ENCODE measurements around the gene KAZN. TPM values are rescaled to one million over a fixed set of nuclear protein-coding genes. Genes with fewer than 3 reads are reported as not detected.

Gene KAZN
- total RNA-seq, 3 donors from 2014 or later = 0.35 to 1.7 (median 1.2) TPM

DNA sequence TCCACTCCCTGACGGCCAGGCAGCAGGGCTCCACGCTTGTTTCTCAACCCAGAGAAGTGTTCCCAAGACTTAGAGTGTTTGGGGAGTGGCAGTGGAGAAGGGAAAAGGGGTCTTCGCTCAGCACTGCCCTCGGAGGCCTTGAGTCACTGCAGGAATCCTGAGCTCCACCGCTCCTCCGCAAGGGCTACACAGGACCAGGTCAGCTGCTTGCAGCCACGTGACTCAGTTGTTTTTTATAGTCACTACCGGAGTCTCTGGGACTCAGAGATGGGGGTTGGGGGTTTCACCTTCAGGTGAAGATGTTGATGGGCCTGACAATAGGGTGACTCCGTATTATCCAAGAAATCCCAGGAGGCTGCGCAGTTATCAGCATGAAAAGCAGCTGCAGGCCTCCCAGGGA lies 478.9 kb downstream of the KAZN start:
- no peak for ATAC-seq
- no peak for DNase-seq
- Mint-ChIP-seq H3K27me3 (ENCODE audit: low read depth) (peaks cover 3% of the 10 kb centered on the region), H3K4me1 (ENCODE audit: low read depth) (no peaks in the 10 kb centered on the region), H3K9me3 (no peaks in the 10 kb centered on the region), H3K36me3 (ENCODE audit: insufficient read depth) (no peaks in the 10 kb centered on the region), H3K4me3 (no peak overlapping the region)

DNA sequence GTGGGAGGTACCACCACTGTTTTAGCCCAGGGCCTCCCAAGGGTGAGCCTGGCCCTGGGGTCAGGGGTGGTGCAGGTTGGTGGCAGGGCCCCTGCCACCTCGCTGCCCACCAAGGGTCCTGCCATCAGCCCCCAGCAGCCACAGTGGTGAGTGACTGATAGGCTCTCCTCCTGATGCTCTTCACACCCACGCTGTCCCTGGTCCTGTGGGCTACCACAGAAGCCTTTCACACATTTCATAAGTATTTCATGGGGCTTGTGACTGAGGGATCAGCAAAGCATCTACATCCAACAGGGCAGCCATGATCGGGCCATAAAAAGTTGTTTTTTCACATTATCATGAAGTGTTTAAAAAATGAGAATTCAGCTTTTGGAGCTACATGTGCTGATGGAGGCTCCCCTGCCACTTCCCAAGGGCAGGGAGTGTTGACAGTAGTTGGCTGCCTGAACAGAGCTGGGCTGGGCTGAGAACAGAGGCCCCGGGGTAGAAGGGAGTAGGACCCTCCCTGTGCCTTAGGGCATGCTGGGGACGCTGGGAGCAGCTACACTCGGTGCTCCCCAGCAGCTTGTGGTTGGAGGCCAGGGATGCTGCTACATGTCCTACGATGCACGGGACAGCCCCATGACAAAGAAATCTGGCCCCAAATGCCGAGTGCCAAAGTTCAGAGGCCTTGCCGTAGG lies 482.0 kb downstream of the KAZN start:
- no peak for DNase-seq
- Mint-ChIP-seq H3K4me1 (ENCODE audit: low read depth) (no peaks in the 10 kb centered on the region), H3K27me3 (ENCODE audit: low read depth) (peaks cover 3% of the 10 kb centered on the region), H3K4me3 (no peak overlapping the region), H3K9me3 (no peaks in the 10 kb centered on the region), H3K36me3 (ENCODE audit: insufficient read depth) (no peaks in the 10 kb centered on the region)
- ATAC-seq = no peak

DNA sequence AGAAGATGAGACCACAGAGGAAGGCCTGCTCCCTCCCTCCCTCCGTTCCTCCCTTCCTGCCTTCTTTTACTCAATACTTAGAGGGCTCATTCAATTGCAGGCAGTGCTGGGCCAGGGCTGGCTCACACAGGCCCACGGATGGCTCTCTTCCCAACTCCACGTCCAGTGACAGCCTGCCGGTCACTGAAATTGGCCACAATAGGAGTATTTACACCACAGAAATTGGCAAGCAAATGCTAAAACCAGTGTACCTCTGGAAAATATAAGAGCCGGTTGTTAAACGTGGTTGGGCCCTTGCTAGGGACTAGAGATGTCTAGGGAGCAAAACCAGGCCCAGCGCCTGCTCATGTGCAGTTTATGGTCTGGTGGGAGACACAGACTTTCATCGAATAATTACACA lies 482.6 kb downstream of the KAZN start:
- H3K27me3 Mint-ChIP-seq (ENCODE audit: low read depth) = peaks cover 3% of the 10 kb centered on the region
- H3K4me1 Mint-ChIP-seq (ENCODE audit: low read depth) = no peaks in the 10 kb centered on the region
- no peaks in the 10 kb centered on the region for H3K36me3 Mint-ChIP-seq (ENCODE audit: insufficient read depth)
- no peaks in the 10 kb centered on the region for H3K9me3 Mint-ChIP-seq
- no peak for ATAC-seq
- DNase-seq = no peak
- H3K4me3 Mint-ChIP-seq = no peak overlapping the region

DNA sequence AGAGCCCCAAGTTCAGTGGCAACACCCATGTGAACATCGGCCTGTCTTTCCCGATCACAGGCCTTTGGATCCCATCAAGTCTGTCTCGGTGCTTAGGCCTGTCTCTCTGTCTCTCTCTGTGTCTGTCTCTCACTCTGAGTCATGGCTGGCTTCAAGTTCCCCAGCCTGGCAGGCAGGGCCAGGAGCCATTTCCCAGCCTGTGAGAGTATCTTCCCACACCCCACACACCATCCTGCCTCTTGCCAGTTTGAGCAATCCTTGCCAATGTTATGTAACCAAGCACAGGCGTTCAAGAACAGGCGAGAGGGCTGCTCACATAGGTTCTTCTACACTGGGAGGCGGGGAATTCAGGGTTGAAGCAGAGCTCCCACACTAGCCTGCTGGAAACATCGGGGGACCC lies 485.1 kb downstream of the KAZN start:
- no peak overlapping the region for H3K4me3 Mint-ChIP-seq
- H3K36me3 Mint-ChIP-seq (ENCODE audit: insufficient read depth) = no peaks in the 10 kb centered on the region
- H3K4me1 Mint-ChIP-seq (ENCODE audit: low read depth) = no peaks in the 10 kb centered on the region
- no peaks in the 10 kb centered on the region for H3K9me3 Mint-ChIP-seq
- no peak for DNase-seq
- no peaks in the 10 kb centered on the region for H3K27me3 Mint-ChIP-seq (ENCODE audit: low read depth)
- no peak for ATAC-seq

DNA sequence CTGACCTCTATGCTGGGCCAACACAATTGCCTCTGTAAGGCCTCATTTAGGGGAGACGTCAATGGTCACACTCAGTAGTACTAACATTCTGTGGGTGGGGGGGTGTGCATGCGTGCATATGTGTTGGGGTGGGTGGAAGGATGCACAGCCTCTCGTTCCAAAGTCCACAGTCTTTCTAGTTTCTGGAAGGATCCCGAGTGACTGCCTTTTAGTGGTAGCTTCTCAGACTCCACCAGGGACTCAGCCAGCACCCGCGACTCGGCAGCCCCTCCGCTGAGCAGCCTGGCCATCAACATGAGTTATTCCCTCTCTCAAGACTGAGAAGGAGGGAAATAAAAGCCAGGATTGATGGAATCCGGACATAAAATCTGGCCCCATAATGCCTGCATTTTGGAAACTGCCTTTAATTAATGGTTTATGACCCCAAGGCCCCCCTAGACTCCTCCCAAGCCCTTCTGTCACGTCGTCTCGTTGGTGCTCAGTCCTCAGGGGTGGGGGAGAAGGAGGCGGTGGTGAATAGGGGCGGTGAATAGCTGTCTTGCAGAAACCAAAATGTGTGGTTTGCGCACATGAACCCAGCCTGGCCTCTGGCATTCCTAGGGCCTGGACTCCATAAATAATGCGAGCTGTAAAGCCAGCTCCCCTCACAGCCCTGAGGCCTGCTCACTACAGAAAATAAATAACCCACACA lies 489.9 kb downstream of the KAZN start:
- H3K9me3 Mint-ChIP-seq = no peaks in the 10 kb centered on the region
- no peaks in the 10 kb centered on the region for H3K36me3 Mint-ChIP-seq (ENCODE audit: insufficient read depth)
- peaks cover 5% of the 10 kb centered on the region for H3K27me3 Mint-ChIP-seq (ENCODE audit: low read depth)
- H3K4me1 Mint-ChIP-seq (ENCODE audit: low read depth) = peaks cover 4% of the 10 kb centered on the region
- no peak for ATAC-seq
- no peak for DNase-seq
- H3K4me3 Mint-ChIP-seq = no peak overlapping the region

DNA sequence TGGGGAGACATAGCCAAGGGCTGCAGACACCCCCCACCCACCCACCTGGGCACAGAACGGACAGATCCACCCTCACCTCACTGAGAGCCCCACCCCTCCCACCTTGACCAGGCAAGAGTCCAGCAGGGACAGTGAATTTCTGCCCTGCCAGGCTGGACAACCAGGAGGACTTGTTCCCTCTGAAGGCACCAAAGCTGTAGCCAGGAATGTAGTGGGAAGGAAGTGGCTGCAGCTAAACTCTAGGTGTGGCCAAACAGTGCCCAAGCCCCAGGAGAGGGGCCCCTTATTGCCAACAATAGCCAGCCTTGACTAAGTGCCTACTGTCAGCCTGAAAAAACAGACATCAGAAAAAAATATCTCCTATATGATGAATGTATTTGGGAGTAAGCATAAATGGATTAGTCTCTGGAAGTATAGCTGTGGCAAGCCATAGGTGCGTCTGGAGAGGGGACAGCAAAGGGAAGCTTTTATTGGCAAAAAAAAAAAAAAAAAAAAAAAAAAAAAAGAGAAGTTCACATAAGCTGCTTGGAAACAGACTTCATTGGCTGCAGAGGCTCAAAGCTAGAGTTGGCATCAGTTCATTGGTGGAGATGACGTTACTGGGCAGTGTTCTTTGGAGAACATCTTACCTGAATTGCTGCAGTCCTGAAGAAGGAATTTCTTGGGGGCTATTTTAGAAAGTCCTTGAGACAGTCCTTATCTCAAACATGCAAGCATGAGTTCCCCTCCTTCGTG lies 490.9 kb downstream of the KAZN start:
- no peak for ATAC-seq
- H3K27me3 Mint-ChIP-seq (ENCODE audit: low read depth) = peaks cover 5% of the 10 kb centered on the region
- no peak for DNase-seq
- H3K4me3 Mint-ChIP-seq = no peak overlapping the region
- no peaks in the 10 kb centered on the region for H3K9me3 Mint-ChIP-seq
- H3K4me1 Mint-ChIP-seq (ENCODE audit: low read depth) = peaks cover 4% of the 10 kb centered on the region
- H3K36me3 Mint-ChIP-seq (ENCODE audit: insufficient read depth) = no peaks in the 10 kb centered on the region

DNA sequence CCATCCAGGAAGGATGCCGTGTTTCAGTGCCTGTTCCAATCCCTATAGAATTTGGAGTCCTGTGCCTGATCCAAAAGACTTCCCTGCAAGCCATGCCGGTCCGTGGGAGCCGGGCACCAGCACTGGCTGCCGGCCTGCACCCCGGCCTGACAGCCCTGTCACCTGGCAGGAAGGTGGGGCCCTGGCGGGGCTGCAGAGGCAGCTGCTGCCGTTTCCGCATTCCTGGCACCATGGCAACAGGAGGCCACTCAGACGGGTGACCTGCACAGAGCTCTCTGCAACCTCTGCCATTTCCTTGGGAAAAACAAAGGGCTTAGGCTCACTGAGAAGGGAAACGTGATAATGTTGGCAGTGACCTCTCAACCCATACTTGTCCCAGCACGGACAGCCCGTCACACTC lies 491.9 kb downstream of the KAZN start:
- DNase-seq (no peak), ATAC-seq (no peak)
- H3K27me3 Mint-ChIP-seq (ENCODE audit: low read depth) = peaks cover 5% of the 10 kb centered on the region
- H3K9me3 Mint-ChIP-seq = no peaks in the 10 kb centered on the region
- H3K4me3 Mint-ChIP-seq = no peak overlapping the region
- H3K36me3 Mint-ChIP-seq (ENCODE audit: insufficient read depth) = no peaks in the 10 kb centered on the region
- H3K4me1 Mint-ChIP-seq (ENCODE audit: low read depth) = peaks cover 4% of the 10 kb centered on the region

DNA sequence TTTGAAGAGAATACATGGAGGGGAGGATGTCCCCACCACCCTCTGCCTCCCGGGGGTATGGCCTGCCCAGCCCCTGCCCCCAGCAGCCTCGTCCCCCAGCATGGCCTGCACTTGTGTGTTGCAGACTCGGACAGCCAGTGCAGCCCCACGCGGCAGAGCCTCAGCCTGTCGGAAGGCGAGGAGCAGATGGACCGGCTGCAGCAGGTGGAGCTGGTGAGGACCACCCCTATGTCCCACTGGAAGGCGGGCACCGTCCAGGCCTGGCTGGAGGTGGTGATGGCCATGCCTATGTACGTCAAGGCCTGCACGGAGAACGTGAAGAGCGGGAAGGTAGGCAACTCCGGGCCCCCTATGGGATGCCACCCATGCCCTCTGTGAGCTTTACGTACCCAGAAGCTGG lies 495.6 kb downstream of the KAZN start:
- H3K4me1 Mint-ChIP-seq (ENCODE audit: low read depth) = peaks cover 4% of the 10 kb centered on the region
- H3K9me3 Mint-ChIP-seq = no peaks in the 10 kb centered on the region
- no peak for DNase-seq
- H3K4me3 Mint-ChIP-seq = no peak overlapping the region
- no peaks in the 10 kb centered on the region for H3K36me3 Mint-ChIP-seq (ENCODE audit: insufficient read depth)
- H3K27me3 Mint-ChIP-seq (ENCODE audit: low read depth) = peaks cover 5% of the 10 kb centered on the region
- no peak for ATAC-seq

DNA sequence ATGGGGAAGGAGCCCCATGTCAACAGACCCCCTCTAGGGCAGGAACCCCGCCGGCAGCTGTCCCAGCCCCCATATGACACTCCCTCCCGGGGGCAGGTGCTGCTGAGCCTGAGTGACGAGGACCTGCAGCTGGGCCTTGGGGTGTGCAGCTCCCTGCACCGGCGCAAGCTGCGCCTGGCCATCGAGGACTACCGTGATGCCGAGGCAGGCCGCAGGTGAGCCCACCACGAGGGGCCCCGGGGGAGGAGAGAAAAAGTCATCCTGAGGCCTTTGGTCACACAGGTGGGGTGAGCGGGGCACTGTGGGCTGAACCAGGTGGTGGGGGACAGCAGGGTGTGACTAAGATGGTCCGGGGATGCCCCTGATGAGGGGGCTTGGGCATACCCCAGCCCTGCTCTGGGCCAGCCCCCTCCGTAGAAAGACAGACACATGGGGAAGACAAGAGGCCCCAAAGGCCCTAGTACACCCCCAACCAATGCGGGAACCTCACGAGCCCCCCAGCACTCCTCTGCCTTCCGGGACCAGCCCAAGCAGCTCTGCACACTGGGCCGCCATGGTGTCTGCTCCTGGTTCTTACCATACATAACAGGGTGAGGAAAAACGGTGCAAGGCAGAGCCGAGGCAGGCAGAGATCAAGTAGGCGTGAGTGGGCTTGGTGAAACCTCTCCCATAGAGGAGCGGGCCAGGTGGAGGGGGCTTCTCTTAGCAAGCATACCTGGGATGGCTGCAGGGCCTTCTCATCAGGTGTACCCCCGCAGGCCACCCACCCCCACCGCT lies 496.4 kb downstream of the KAZN start:
- DNase-seq (no peak), ATAC-seq (no peak)
- H3K36me3 Mint-ChIP-seq (ENCODE audit: insufficient read depth) = no peaks in the 10 kb centered on the region
- no peaks in the 10 kb centered on the region for H3K9me3 Mint-ChIP-seq
- no peak overlapping the region for H3K4me3 Mint-ChIP-seq
- peaks cover 4% of the 10 kb centered on the region for H3K4me1 Mint-ChIP-seq (ENCODE audit: low read depth)
- H3K27me3 Mint-ChIP-seq (ENCODE audit: low read depth) = peaks cover 12% of the 10 kb centered on the region

DNA sequence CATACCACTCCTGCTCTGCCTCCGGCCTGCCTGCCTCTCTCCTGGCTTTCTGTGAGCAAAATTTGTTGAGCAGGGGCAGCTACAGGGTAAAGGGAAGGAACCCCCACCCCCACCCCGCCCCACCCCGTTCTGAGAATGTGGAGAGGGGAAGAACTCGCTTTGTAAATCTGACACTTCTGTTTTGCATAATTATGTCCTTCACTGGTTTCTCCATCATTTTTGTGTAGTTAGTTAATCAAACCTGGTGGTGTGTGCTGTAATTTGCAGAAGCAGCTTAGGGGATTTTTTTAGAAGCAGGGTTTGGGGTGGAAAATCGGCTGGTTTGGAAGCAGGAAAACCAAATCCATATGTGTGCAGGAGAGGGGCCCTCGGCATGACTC lies 497.0 kb downstream of the KAZN start:
- Mint-ChIP-seq H3K27me3 (ENCODE audit: low read depth) (peaks cover 17% of the 10 kb centered on the region), H3K4me3 (no peak overlapping the region), H3K9me3 (no peaks in the 10 kb centered on the region), H3K4me1 (ENCODE audit: low read depth) (peaks cover 5% of the 10 kb centered on the region), H3K36me3 (ENCODE audit: insufficient read depth) (no peaks in the 10 kb centered on the region)
- ATAC-seq = no peak
- DNase-seq = no peak

DNA sequence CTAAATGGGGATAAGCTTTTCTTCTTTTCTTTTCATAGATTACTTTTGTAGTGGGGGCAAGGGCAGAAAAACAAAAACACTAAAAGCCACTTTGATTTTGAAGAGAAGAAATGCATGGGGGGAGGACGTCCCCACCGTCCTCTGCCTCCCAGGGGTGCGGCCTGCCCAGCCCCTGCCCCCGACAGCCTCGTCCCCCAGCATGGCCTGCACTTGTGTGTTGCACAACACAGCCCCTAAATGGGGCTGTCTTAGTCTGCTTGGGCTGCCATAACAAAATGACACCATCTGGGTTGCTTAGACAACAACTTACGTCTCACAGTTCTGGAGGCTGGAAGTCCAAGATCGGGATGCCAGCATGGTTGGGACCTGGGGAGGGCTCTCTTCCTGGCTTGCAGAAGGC lies 497.8 kb downstream of the KAZN start:
- Mint-ChIP-seq H3K4me3 (no peak overlapping the region), H3K27me3 (ENCODE audit: low read depth) (peaks cover 22% of the 10 kb centered on the region), H3K4me1 (ENCODE audit: low read depth) (peaks cover 8% of the 10 kb centered on the region), H3K9me3 (no peaks in the 10 kb centered on the region), H3K36me3 (ENCODE audit: insufficient read depth) (no peaks in the 10 kb centered on the region)
- ATAC-seq (no peak), DNase-seq (no peak)

DNA sequence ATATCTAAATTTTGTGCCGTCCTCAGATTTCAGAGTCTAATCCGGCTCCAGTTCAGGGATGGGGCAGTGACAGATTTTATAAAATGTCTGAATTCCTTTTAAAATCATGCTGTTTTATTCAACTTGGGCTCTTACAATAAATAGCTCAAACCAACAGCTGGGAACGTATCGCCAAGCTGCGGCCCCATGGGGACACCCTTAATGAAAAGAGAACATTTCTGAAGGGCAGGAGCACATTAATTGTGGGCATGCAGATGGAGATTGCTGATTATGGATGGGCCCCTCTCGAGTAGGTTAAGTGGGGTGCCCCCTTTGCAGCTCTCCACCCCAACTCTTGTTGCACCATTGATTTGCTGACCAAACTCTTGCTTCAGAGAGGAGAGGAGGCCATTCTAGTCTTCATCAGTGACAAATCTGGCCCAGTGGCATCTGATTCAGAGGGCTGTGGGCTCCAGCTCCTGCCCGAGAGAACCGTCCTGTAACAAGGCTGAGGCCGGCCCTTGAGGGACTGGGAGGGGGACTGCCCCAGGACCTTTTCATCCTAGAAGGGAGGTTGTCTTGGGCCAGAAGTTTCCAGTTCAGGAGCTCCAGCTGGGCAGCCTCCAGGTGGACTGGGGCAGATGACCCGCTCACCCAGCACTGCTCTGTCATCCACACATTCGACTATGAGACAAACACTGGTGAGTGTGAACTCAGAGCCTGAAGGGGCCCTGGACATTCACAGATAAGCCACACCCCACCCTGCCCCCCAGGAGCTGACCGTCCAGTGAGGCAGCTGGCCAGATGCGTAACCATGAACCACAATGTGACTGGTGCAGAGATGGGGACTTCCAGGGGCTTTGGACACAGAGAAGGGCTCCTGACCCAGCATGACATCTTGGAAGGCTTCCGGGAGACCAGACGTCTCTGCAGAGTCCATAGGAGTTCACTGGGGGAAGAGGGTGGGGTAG lies 500.0 kb downstream of the KAZN start:
- no peaks in the 10 kb centered on the region for H3K36me3 Mint-ChIP-seq (ENCODE audit: insufficient read depth)
- no peak for DNase-seq
- H3K4me3 Mint-ChIP-seq = no peak overlapping the region
- ATAC-seq = no peak
- peaks cover 9% of the 10 kb centered on the region for H3K4me1 Mint-ChIP-seq (ENCODE audit: low read depth)
- H3K27me3 Mint-ChIP-seq (ENCODE audit: low read depth) = peaks cover 28% of the 10 kb centered on the region
- no peaks in the 10 kb centered on the region for H3K9me3 Mint-ChIP-seq

DNA sequence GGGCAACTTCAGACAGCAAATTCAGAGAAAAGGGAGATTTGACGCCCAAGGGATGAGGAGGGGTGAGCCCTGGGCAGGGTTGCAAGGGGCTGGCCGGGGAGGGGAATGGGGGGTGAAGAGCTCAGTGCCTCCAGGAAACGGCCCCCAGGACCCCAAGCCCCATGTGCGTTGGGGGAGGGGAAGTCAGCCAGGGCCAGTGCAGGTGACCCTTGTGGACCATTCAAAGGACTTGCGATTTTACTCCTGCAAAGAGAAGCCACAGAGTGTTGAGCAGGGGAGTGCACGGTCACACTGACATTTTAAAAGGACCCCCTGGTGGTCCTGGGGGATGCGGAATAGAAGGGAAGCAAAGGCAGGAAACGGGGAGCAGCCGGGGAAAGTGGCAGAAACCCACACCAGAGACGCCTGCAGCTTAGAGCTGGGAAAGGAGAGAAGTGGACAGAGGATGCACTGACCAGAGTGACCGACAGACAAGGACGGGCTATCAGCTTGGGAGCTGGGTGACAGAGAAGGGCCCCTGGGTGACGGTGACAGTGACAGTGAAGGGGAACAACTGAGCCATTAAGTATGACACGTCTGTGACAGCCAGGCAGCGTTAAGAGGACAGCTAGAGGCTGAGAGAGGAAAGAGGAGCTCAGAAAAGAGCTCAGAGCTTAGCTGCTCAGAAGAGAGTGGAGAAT lies 501.1 kb downstream of the KAZN start:
- H3K4me1 Mint-ChIP-seq (ENCODE audit: low read depth) = peaks cover 9% of the 10 kb centered on the region
- no peak for ATAC-seq
- H3K4me3 Mint-ChIP-seq = no peak overlapping the region
- DNase-seq = no peak
- peaks cover 28% of the 10 kb centered on the region for H3K27me3 Mint-ChIP-seq (ENCODE audit: low read depth)
- H3K36me3 Mint-ChIP-seq (ENCODE audit: insufficient read depth) = no peaks in the 10 kb centered on the region
- H3K9me3 Mint-ChIP-seq = no peaks in the 10 kb centered on the region
